Measurements from ENCODE around the gene TRIM9. TPM values are rescaled to one million over a fixed set of nuclear protein-coding genes. Genes with fewer than 3 reads are reported as not detected.

The TRIM9 gene
- total and polyA plus RNA-seq, 4 donors, result 0.08 to 1.3 (median 0.50) TPM

GRCh38 chr14:50972734-50973133 is 122.2 kb downstream of the TRIM9 start:
- Histone ChIP-seq H3K4me1 (ENCODE audit: control insufficient read depth in 5 of 5, insufficient read depth in 5 of 5, low read length in 5 of 5) (no peaks in the 10 kb centered on the region), H3K36me3 (ENCODE audit: control insufficient read depth in 4 of 4, insufficient read depth in 4 of 4, low read length in 4 of 4) (no peaks in the 10 kb centered on the region), H3K27ac (ENCODE audit: low read depth in 1 of 2, low read length in 1 of 2) (no peak overlapping the region), H3K27me3 (ENCODE audit: control insufficient read depth in 3 of 3, insufficient read depth in 3 of 3, low read length in 2 of 3) (peaks cover 0 to 2% (median 0%) of the 10 kb centered on the region in 3 donors), H3K9me3 (ENCODE audit: control insufficient read depth in 4 of 4, insufficient read depth in 3 of 4, low read length in 3 of 4) (no peaks in the 10 kb centered on the region), H3K9ac (ENCODE audit: insufficient read depth in 1 of 2, low read length in 2 of 2) (no peak overlapping the region), H3K4me3 (no peak overlapping the region)
- 94 to 96% methylated on average over 11 of the region's 11 CpGs for WGBS, 2 donors
- DNase-seq (no peak), ATAC-seq (ENCODE audit: insufficient read depth, low FRiP score) (no peak)
- no peak for TF ChIP-seq CTCF (IDR thresholded peaks at IDR 0.05; ENCODE audit: control extremely low read depth, extremely low read depth)

DNA sequence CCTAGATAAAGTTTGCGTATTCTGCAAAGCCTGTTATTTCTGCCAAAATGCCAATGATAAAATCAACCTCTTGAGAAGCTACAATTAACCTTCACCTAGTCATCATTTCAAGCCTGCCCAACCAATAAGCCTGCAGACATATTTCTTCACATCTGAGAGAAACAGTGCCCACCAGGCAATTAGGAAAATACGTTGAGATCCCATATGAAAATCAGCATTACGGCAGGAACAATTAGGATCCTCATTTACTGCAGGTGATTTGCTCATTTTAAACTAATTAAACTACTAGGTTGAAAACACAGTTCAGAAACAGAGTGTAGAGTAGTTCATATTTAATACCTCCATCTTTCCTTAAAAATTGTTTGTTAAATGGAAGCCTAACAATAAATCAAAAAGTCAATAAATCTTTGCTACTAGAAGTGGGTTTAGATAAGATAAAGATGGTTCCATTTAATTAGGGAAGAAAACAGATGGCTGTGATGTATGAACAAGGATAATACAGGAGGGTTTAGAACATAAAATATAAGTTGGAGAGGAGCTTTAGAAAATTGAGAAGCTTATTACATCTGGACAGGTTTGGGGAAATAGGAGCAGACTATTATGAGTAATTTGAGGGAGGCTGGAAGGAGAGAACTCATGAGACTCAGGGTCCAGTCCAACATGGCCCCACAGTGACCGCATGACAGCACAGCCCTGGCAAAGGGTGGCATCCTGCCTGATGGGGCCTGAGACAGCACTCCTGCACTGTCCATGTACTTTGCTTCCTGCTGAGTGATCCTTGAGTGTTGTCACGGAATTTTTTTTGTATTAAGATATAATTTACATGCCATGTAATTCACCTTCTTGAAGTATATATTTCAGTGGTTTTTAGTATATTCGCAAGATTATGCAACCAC is 123.8 kb downstream of the TRIM9 start:
- Histone ChIP-seq H3K27ac (ENCODE audit: low read depth in 1 of 2, low read length in 1 of 2) (no peak overlapping the region), H3K9me3 (ENCODE audit: control insufficient read depth in 4 of 4, insufficient read depth in 3 of 4, low read length in 3 of 4) (no peaks in the 10 kb centered on the region), H3K4me3 (no peak overlapping the region), H3K36me3 (ENCODE audit: control insufficient read depth in 4 of 4, insufficient read depth in 4 of 4, low read length in 4 of 4) (no peaks in the 10 kb centered on the region), H3K27me3 (ENCODE audit: control insufficient read depth in 3 of 3, insufficient read depth in 3 of 3, low read length in 2 of 3) (peaks cover 0 to 2% (median 0%) of the 10 kb centered on the region in 3 donors), H3K4me1 (ENCODE audit: control insufficient read depth in 5 of 5, insufficient read depth in 5 of 5, low read length in 5 of 5) (no peaks in the 10 kb centered on the region), H3K9ac (ENCODE audit: insufficient read depth in 1 of 2, low read length in 2 of 2) (no peak overlapping the region)
- no peak for DNase-seq
- WGBS, 2 donors, result 88 to 90% methylated on average over 6 of the region's 6 CpGs
- no peak for ATAC-seq (ENCODE audit: insufficient read depth, low FRiP score)
- no peak for TF ChIP-seq CTCF (IDR thresholded peaks at IDR 0.05; ENCODE audit: control extremely low read depth, extremely low read depth)

DNA sequence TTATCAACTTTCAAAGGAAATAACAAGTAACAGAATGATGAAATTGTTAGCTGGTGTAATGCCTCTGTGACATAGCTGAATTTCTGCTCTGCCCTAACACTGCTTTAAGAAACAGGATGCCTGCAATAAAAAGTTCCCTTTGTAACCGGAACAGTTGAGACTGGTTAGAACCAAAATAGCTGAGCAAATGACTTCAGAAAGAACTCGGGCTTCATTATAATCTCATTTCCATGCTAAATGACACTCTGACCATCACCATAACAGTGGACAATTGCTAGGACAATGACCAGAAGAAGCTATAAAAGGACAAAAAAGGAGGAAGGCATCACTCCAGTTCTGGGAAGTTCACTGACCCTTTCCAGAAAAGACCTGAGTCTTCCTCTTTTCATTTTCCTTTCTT is 127.1 kb downstream of the TRIM9 start:
- no peak overlapping the region for H3K27ac ChIP-seq (ENCODE audit: low read depth in 1 of 2, low read length in 1 of 2)
- WGBS, 2 donors, result 11 to 42% methylated on average over 2 of the region's 2 CpGs
- peaks cover 0 to 17% (median 13%) of the 10 kb centered on the region in 5 donors for H3K4me1 ChIP-seq (ENCODE audit: control insufficient read depth in 5 of 5, insufficient read depth in 5 of 5, low read length in 5 of 5)
- TF ChIP-seq CTCF (IDR thresholded peaks at IDR 0.05; ENCODE audit: control extremely low read depth, extremely low read depth), result no peak
- DNase-seq (no peak), ATAC-seq (ENCODE audit: insufficient read depth, low FRiP score) (peak; percentile 19)
- no peak overlapping the region for H3K9ac ChIP-seq (ENCODE audit: insufficient read depth in 1 of 2, low read length in 2 of 2)
- no peaks in the 10 kb centered on the region for H3K36me3 ChIP-seq (ENCODE audit: control insufficient read depth in 4 of 4, insufficient read depth in 4 of 4, low read length in 4 of 4)
- H3K27me3 ChIP-seq (ENCODE audit: control insufficient read depth in 3 of 3, insufficient read depth in 3 of 3, low read length in 2 of 3), result peaks cover 0 to 2% (median 0%) of the 10 kb centered on the region in 3 donors
- H3K4me3 ChIP-seq, result no peak overlapping the region
- no peaks in the 10 kb centered on the region for H3K9me3 ChIP-seq (ENCODE audit: control insufficient read depth in 4 of 4, insufficient read depth in 3 of 4, low read length in 3 of 4)
